H9 (cell line): ENCODE results near the gene NAGPA. TPM values are rescaled to one million over a fixed set of nuclear protein-coding genes. Genes with fewer than 3 reads are reported as not detected.

ENCODE experiments used
- DNase-seq: peaks from one replicate; pipeline ENCODE4 v3.0.0-alpha.2; 2017
- H2AFZ ChIP-seq: one replicate; pipeline ENCODE4 v1.6.1; 2013; ENCODE audit warnings: mild to moderate bottlenecking, low read length, control low read depth, moderate library complexity
- H2AK5ac ChIP-seq: 2 replicates; pipeline ENCODE4 v1.6.1; 2013; ENCODE audit warnings: low read length, control low read depth, mixed read lengths; ENCODE audit not compliant: insufficient read length
- H2BK120ac ChIP-seq: one replicate; pipeline ENCODE4 v1.6.1; 2013; ENCODE audit warnings: low read depth, mild to moderate bottlenecking, low read length, control low read depth, inconsistent platforms; ENCODE audit not compliant: poor library complexity, severe bottlenecking
- H2BK12ac ChIP-seq: 2 replicates; pipeline ENCODE4 v1.6.1; 2013; ENCODE audit warnings: low read length, control low read depth, mixed read lengths, low read depth; ENCODE audit not compliant: insufficient read length
- H2BK15ac ChIP-seq: 2 replicates; pipeline ENCODE4 v1.6.1; 2013; ENCODE audit warnings: low read depth, low read length, control low read depth
- H2BK20ac ChIP-seq: one replicate; pipeline ENCODE4 v1.6.1; 2013; ENCODE audit warnings: low read depth, mild to moderate bottlenecking, low read length, control low read depth, inconsistent platforms; ENCODE audit not compliant: poor library complexity, severe bottlenecking
- H2BK5ac ChIP-seq: 2 replicates; pipeline ENCODE4 v1.6.1; 2013; ENCODE audit warnings: low read length, control low read depth, mixed read lengths; ENCODE audit not compliant: insufficient read length
- H3K14ac ChIP-seq: 2 replicates; pipeline ENCODE4 v1.6.1; 2013; ENCODE audit warnings: low read length, control low read depth; ENCODE audit not compliant: insufficient read depth
- H3K18ac ChIP-seq: 2 replicates; pipeline ENCODE4 v1.6.1; 2013; ENCODE audit warnings: low read depth, mild to moderate bottlenecking, mixed read lengths, low read length, control low read depth; ENCODE audit not compliant: insufficient read length
- H3K23ac ChIP-seq: 2 replicates; pipeline ENCODE4 v1.6.1; 2013; ENCODE audit warnings: low read length, control low read depth, mixed read lengths, low read depth; ENCODE audit not compliant: insufficient read length
- H3K23me2 ChIP-seq: 2 replicates; pipeline ENCODE4 v1.6.1; 2013; ENCODE audit warnings: low read depth, mild to moderate bottlenecking, mixed read lengths, low read length, control low read depth; ENCODE audit not compliant: insufficient read length, poor library complexity, severe bottlenecking
- H3K27ac ChIP-seq: 2 replicates; pipeline ENCODE4 v1.5.1; 2013; ENCODE audit warnings: low read length, control low read depth, mixed read lengths, low read depth; ENCODE audit not compliant: insufficient read length
- H3K27me3 ChIP-seq: 2 replicates; pipeline ENCODE4 v1.6.1; 2013; ENCODE audit warnings: low read length, control low read depth, inconsistent platforms; ENCODE audit not compliant: insufficient read depth
- H3K4ac ChIP-seq: 2 replicates; pipeline ENCODE4 v1.6.1; 2013; ENCODE audit warnings: low read depth, mild to moderate bottlenecking, control low read depth, inconsistent platforms, low read length, moderate library complexity
- H3K4me1 ChIP-seq: 2 replicates; pipeline ENCODE4 v1.6.1; 2013; ENCODE audit warnings: low read length, control low read depth, inconsistent platforms; ENCODE audit not compliant: insufficient read depth
- H3K4me2 ChIP-seq: 2 replicates; pipeline ENCODE4 v1.6.1; 2013; ENCODE audit warnings: low read length, control low read depth, mixed read lengths; ENCODE audit not compliant: insufficient read length, insufficient read depth
- H3K56ac ChIP-seq: 2 replicates; pipeline ENCODE4 v1.6.1; 2013; ENCODE audit warnings: low read depth, mild to moderate bottlenecking, mixed read lengths, low read length, control low read depth; ENCODE audit not compliant: insufficient read length
- H3K79me1 ChIP-seq: 2 replicates; pipeline ENCODE4 v1.6.1; 2013; ENCODE audit warnings: low read depth, mild to moderate bottlenecking, moderate library complexity, low read length, control low read depth, inconsistent platforms; ENCODE audit not compliant: insufficient read depth, poor library complexity, severe bottlenecking
- H3K79me2 ChIP-seq: 2 replicates; pipeline ENCODE4 v1.6.1; 2013; ENCODE audit warnings: low read length, control low read depth, inconsistent platforms; ENCODE audit not compliant: insufficient read depth
- H3K9ac ChIP-seq: 2 replicates; pipeline ENCODE4 v1.6.1; 2013; ENCODE audit warnings: low read length, control low read depth, mixed read lengths; ENCODE audit not compliant: insufficient read length; ENCODE audit errors: extremely low read depth
- H3K9me3 ChIP-seq: one replicate; pipeline ENCODE4 v1.6.1; 2013; ENCODE audit warnings: low read depth, low read length, inconsistent platforms; ENCODE audit not compliant: control insufficient read depth
- H3T11ph ChIP-seq: one replicate; pipeline ENCODE4 v1.6.1; 2013; ENCODE audit warnings: mild to moderate bottlenecking, low read length, control low read depth, inconsistent platforms
- H4K20me1 ChIP-seq: one replicate; pipeline ENCODE4 v1.6.1; 2013; ENCODE audit not compliant: control insufficient read depth, insufficient read length, insufficient read depth
- H4K5ac ChIP-seq: 2 replicates; pipeline ENCODE4 v1.6.1; 2013; ENCODE audit warnings: low read depth, mild to moderate bottlenecking, mixed read lengths, low read length, control low read depth; ENCODE audit not compliant: insufficient read length
- H4K8ac ChIP-seq: replicated peaks from 2 replicates; pipeline ENCODE4 v1.6.1; 2013; ENCODE audit warnings: low read length, control low read depth, mixed read lengths, low read depth; ENCODE audit not compliant: insufficient read length
- H4K91ac ChIP-seq: 2 replicates; pipeline ENCODE4 v1.6.1; 2013; ENCODE audit warnings: low read depth, mild to moderate bottlenecking, moderate library complexity, mixed read lengths, low read length, control low read depth; ENCODE audit not compliant: insufficient read length
- H3K27ac Mint-ChIP-seq, 3 experiments: 2 replicates in 2 of 3; 3 replicates in 1 of 3; pipeline ENCODE4 v1.8.0; 2020 to 2021; ENCODE audit warnings: mixed read lengths in 3 of 3, mild to moderate bottlenecking in 1 of 3, moderate library complexity in 1 of 3
- H3K27me3 Mint-ChIP-seq: 2 replicates; pipeline ENCODE4 v1.8.0; 2021; ENCODE audit warnings: low read depth, mild to moderate bottlenecking, moderate library complexity, mixed read lengths
- H3K36me3 Mint-ChIP-seq, 3 experiments: 2 replicates in 2 of 3; 3 replicates in 1 of 3; pipeline ENCODE4 v1.8.0; 2020 to 2021; ENCODE audit warnings: low read depth in 3 of 3, mixed read lengths in 3 of 3; ENCODE audit not compliant: insufficient read depth in 1 of 3
- H3K4me1 Mint-ChIP-seq, 2 experiments: 2 replicates each; pipeline ENCODE4 v1.8.0; 2020; ENCODE audit warnings: mixed read lengths in 2 of 2
- H3K4me3 Mint-ChIP-seq, 2 experiments: 2 replicates in 1 of 2; 3 replicates in 1 of 2; pipeline ENCODE4 v1.8.0; 2020 to 2021; ENCODE audit warnings: mild to moderate bottlenecking in 2 of 2, mixed read lengths in 2 of 2, moderate library complexity in 1 of 2
- H3K9me3 Mint-ChIP-seq, 2 experiments: 2 replicates in 1 of 2; 3 replicates in 1 of 2; pipeline ENCODE4 v1.8.0; 2020; ENCODE audit warnings: mild to moderate bottlenecking in 2 of 2, mixed read lengths in 2 of 2, moderate library complexity in 1 of 2
- WGBS: extraction: QIAGEN DNeasy Blood & Tissue Kit; methylation state at CpG from one replicate; pipeline ENCODE4 v1.1.7; 2013; ENCODE audit warnings: missing lambda C conversion rate, low lambda C conversion rate, mixed read lengths; ENCODE audit not compliant: insufficient read length; ENCODE audit errors: extremely low coverage; 5-methylcytosine and 5-hydroxymethylcytosine counted together
- total RNA-seq: library from RNA; stranded (reverse); gene quantifications from 2 replicates; pipeline ENCODE4 v1.2.1, GENCODE V29; 2021
- TF ChIP-seq, protein P1 (sequence below): fragments of 200-600 bp; sonication (generic); conservative IDR thresholded peaks from 3 replicates; pipeline ENCODE4 v1.8.0; 2021; ENCODE audit warnings: antibody characterized with exemption, mild to moderate bottlenecking

NAGPA gene
- total RNA-seq, 1 experiment from 2014 or later = 12.1 TPM

DNA sequence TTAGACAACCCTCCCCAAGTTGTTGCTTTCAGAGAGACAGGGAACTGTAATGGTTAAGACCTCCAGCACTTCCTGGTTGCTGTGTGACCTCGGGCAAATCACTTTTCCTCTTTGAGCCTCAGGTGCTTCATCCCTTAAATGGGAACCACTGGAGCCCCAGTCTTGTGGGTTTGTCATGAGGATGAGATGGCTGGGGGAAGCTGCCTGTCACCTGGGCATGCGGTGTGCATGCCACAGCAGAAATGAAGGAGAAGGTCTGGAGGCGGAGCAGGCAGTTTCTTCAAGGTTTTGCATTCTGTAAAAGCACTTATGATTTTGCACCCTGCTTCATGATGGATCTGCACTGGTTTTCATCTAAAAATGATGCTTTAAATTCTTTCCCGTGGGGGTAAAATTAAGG, 22.1 kb downstream of the NAGPA start:
- Histone ChIP-seq H4K20me1 (no peaks in the 10 kb centered on the region), H4K91ac (no peak overlapping the region), H2AK5ac (no peak overlapping the region), H3K9ac (no peak overlapping the region), H2BK120ac (no peak overlapping the region), H3K27me3 (no peaks in the 10 kb centered on the region), H3K23me2 (no peaks in the 10 kb centered on the region), H3K18ac (no peak overlapping the region), H3K79me2 (no peaks in the 10 kb centered on the region), H2BK5ac (no peak overlapping the region), H3K27ac (no peak overlapping the region), H2BK12ac (no peak overlapping the region), H3K56ac (no peak overlapping the region), H4K8ac (no peak overlapping the region), H2BK15ac (no peak overlapping the region), H3K14ac (no peak overlapping the region), H3K79me1 (no peaks in the 10 kb centered on the region), H3T11ph (no peak overlapping the region), H3K9me3 (no peaks in the 10 kb centered on the region), H3K4me2 (no peak overlapping the region), H3K4ac (no peak overlapping the region), H2AFZ (no peak overlapping the region), H4K5ac (no peak overlapping the region), H2BK20ac (no peak overlapping the region), H3K4me1 (no peaks in the 10 kb centered on the region), H3K23ac (no peak overlapping the region)
- no peak for DNase-seq
- TF ChIP-seq, protein P1, sequence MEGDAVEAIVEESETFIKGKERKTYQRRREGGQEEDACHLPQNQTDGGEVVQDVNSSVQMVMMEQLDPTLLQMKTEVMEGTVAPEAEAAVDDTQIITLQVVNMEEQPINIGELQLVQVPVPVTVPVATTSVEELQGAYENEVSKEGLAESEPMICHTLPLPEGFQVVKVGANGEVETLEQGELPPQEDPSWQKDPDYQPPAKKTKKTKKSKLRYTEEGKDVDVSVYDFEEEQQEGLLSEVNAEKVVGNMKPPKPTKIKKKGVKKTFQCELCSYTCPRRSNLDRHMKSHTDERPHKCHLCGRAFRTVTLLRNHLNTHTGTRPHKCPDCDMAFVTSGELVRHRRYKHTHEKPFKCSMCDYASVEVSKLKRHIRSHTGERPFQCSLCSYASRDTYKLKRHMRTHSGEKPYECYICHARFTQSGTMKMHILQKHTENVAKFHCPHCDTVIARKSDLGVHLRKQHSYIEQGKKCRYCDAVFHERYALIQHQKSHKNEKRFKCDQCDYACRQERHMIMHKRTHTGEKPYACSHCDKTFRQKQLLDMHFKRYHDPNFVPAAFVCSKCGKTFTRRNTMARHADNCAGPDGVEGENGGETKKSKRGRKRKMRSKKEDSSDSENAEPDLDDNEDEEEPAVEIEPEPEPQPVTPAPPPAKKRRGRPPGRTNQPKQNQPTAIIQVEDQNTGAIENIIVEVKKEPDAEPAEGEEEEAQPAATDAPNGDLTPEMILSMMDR = no peak
- peaks cover 2% of the 10 kb centered on the region; the same call in 1 of the 2 replicates for H3K27me3 Mint-ChIP-seq
- H3K9me3 Mint-ChIP-seq = peaks cover 2 to 4% of the 10 kb centered on the region in 2 experiments; a peak in 4 of 5 replicates
- peaks cover 0 to 8% (median 2%) of the 10 kb centered on the region in 3 experiments; a peak in 4 of 7 replicates for H3K36me3 Mint-ChIP-seq
- no peak overlapping the region for H3K4me3 Mint-ChIP-seq
- H3K4me1 Mint-ChIP-seq = peaks cover 15 to 20% of the 10 kb centered on the region in 2 experiments
- H3K27ac Mint-ChIP-seq = peak overlapping the region in 1 of 3 experiments; percentile 84; a peak in 3 of 7 replicates
- WGBS = no CpG with 5 or more reads among the region's 4 CpGs
